ENCODE results near the gene BICD1.
"Not testable (repeated sequence)": the region's sequence is repeated elsewhere in the genome, so short reads cannot be mapped to it uniquely, and the experiment has no call there.

The BICD1 gene

DNA sequence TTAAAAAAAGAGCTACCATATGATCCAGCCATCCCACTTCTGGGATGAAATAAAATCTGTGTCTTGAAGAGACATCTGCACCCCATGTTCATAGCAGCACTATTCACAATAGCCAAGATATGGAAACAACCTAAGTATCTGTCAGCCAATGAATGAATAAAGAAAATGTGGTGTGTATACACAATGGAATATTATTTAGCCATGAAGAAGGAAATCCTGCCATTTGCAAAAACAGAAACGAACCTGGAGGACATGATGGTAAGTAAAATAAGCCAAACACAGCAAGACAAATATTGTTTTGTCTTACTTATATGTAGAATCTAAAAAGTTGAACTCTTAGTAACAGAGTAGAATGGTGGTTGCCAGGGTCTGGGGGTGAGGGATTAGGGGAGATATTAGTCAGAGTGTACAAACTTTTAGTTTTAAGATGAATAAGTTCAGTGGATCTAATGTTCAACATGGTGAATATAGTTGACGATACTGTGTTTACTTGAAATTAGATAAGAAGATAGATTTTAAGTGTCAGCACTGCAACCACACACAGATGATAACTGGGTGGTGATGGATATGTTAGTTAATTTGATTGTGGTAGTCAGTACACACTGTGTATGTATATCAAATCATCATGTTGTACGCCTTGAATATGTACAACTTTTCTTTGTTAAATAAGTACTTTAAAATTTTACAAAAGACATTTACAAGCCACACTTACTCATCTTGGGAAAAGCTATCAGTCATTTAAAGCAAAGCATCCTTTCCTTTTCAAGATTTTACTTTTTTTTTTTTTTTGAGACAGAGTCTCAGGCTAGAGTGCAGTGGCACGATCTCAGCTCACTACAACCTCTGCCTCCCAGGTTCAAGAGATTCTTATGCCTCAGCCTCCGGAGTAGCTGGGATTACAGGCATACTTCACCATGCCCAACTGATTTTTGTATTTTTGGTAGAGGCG is 89.9 kb downstream of the BICD1 start:
- no peak for DNase-seq

GRCh38 chr12:32197421-32197820 is 90.8 kb downstream of the BICD1 start:
- DNase-seq: no peak

GRCh38 chr12:32198555-32198954 is 91.9 kb downstream of the BICD1 start:
- DNase-seq: no peak

DNA sequence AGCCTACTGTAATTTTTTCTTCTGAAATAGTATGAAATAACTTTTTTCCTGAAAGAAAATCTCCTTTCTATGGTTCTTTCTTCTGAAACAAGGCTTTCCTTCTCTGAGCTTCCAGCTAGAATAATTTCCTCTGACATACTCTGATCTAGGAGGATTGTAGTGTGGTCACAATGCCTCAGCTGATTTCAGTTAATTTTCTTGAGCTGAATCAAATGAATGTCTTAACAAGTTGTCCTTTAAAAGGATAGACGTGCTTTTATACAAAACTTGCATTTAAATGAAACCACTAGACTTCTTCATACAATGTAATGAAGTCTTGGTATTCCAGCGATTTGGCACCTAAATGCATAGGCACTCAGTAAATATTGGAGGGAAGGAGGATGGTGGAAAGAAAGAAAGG is 94.4 kb downstream of the BICD1 start:
- no peak for DNase-seq

DNA sequence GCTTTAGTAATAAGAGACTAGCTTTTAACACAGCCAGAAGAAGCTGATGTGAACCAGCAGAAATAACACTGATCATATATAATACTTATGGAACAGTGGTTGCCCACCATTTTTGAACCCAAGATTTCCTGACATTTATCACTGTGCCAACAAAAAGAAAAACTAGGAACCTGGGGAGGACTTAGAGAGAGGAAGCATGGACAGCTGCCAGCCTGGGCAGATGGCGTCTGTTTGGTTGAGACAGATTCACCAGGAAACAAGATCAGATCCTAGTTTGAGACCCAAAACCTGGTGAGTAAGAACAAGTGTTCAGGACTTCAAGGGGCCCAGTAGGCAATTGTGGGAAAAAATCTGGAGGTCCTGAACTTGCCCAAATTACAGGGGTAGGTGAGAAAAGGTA is 95.3 kb downstream of the BICD1 start:
- no peak for DNase-seq

DNA sequence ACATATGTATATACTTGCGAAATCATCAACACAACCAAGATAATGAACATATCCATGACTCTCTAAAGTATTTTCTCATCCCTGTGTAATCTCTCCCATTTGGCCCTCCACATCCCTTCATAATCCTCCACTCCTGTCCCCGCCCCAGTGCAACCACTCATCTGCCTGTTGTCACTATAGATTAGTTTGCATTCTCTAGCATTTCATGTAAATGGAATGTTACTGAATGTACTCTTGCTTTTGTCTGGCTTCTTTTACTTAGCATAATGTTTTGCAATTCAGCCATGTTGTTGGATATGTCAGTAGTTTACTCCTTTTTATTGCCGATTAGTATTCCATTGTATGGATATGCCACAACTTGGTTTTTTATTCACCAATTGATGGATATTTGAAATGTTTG is 99.1 kb downstream of the BICD1 start:
- DNase-seq: no peak

- DNase-seq: no peak
Measured at GRCh38 chr12:32208355-32208754, 101.7 kb downstream of the BICD1 start.

DNA sequence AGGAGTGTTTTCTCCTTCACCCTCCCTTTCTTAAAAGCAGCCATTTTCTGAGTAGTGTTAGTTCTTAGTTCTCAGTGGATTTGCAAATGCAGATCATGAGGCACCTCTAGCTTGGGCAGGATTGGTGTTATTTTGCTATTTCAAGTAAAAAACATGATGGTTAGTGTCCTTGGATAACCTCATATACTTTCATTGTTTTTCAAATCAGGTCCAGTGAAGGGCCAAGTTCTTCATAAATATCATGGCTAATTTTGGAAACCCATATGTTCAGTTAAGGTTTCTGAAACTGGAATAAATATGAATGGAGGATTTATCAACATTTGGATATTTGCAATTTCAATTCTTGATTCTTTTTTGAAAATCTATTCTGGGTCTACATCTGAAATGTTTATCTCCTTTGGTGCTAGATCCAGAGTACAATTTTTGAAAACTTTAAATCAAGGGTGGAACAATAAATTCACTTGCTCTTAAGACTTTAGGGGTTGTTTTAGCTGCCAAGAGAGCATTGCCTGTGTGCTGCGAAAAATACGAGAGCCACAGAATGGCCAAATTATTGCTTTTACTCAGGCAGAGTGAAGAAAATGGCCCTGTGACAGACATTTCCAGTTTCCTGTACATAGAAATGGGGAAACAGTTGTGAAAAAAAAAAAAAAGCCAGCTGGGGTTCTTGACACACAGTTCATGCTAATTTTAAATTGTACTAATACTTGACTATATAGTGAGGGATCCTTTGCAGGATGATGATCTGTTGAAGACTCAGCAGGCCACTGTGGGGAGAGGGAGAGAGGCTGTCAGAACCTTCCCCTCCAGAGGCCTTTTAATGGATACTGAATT is 104.6 kb downstream of the BICD1 start:
- no peak for DNase-seq

DNA sequence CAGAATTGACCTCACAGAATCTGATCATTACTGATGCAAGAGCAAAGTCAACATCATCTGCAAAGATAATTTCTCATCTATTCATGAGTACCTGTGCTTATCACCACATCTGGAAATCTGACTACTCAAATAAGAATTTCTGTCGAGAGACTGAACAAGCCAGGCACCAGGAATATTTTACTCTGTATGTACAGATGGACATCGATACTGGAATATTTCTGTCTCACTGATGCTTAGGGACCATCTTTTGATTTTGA is 105.2 kb downstream of the BICD1 start:
- no peak for DNase-seq

DNA sequence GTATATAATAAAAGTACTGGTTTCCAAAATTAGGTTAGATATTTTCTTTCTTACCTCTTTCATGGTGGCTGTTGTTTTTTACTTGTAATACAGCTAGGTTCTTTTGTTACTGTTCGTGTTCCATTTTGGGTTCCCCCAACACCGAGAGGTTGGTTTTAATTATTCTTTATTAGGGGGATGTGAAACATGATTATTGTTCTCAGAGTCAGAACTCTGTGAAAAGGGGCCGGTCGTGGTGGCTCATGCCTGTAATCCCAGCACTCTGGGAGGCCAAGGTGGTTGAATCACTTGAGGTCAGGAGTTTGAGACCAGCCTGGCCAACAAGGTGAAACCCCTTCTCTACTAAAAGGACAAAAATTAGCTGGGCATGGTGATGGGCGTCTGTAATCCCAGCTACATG is 108.1 kb downstream of the BICD1 start:
- no peak for DNase-seq

GRCh38 chr12:32217354-32218310 is 111.0 kb downstream of the BICD1 start:
- DNase-seq: no peak

DNA sequence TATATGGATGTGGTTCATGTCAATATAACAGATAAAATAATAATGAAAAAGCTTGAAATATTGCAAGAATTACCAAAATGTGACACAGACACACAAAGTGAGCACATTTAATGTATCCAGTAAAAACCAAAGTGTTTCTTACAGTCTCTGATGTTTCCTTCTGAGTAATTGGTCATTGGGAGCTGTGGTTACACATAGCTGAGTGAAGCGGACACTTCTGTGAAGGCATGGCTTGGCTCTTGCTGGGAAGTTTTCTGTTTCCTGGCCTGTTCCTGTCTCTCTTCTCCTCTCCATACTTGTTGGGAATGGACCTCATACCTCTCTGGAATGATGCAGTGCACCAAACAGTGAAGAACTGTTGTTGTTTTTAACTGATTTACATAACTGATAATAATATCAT is 117.3 kb downstream of the BICD1 start:
- DNase-seq: no peak

GRCh38 chr12:32226768-32227167 is 120.1 kb downstream of the BICD1 start:
- DNase-seq: no peak

GRCh38 chr12:32229971-32230612 is 123.4 kb downstream of the BICD1 start:
- no peak for DNase-seq

GRCh38 chr12:32230613-32230993 is 124.0 kb downstream of the BICD1 start:
- DNase-seq: no peak

- not testable (repeated sequence) for DNase-seq
Measured at GRCh38 chr12:32231361-32231760, 124.7 kb downstream of the BICD1 start.

DNA sequence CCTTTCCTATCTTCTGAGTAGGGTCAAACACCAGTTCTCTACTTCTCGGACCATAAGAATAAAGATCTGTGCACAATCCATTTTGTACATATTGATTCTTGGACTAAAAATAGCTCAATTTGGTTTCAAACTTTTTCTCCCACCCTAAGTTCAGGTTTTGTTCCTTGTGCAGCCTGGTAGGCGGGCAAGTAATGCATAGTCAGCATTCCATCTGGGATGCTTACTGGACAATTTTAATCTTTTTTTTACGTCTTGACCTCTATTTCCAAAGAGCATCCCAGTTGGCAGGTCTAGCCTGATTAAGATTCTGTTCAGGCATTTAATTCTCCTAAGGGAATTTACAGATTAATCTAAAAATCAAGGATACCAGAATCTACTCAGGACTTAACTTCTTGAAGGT is 126.9 kb downstream of the BICD1 start:
- DNase-seq: no peak

- DNase-seq: no peak
Measured at GRCh38 chr12:32235251-32235650, 128.6 kb downstream of the BICD1 start.

DNA sequence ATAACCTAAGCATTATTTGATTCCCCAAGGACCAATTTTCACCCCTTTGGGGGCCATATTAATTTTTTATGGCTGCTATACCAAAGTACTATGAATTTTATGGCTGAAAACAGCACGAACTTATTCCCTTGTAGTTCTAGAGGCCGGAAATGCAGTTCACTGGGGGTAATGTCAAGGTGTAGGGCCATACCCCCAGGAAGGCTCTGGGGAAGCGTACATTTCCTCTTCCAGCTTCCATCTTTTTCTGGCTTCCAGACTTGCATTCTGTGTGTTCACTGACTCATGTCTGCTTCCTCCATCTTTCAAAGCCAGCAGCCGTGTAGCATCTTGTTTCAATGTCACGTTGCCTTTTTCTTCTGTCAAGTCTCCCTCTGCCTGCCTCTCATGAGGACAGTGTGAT is 133.5 kb downstream of the BICD1 start:
- no peak for DNase-seq

- DNase-seq: no peak
Measured at GRCh38 chr12:32240831-32241230, 134.2 kb downstream of the BICD1 start.

- no peak for DNase-seq
Measured at GRCh38 chr12:32242641-32243040, 136.0 kb downstream of the BICD1 start.

DNA sequence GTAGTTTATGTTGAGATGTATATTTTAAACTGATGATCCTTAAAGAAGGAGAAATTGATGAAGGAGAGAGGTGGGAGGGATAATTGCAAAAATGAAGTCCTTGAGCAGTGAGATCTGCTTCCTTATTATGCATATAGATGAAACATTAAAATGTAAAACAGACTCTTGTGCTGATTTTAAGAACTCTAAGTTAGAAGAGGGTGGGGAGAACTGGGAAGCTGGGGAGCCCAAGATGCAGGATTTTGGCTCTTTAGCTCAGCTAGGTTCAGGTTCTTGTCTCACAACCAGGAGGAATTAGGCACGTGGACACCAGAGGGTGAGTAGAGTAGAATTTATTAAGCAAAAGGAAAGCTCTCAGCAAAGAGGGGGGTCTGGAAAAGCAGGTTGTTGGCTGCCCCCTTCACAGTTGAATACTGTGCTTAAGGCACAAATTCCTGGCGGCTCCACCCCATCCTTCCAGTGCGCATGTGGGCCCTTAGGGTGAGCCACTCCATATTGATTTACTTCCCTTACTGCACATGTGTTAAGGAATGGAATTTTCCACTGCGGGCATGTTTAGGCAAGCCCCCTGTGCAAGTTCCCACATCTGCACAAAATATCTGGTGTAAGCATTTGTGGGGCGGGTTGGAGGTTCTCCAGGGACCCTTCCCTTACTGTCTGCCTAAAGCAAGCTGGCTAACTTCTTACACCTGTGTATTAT is 141.9 kb downstream of the BICD1 start:
- DNase-seq: no peak

All from midbrain (tissue), 1 donor.